Fibroblast of peridontal ligament (primary cell): ENCODE data around the gene FABP7.

Experiments
- DNase-seq: peaks from one replicate; pipeline ENCODE4 v3.0.0-alpha.2; 2010; ENCODE audit errors: extremely low read depth

The FABP7 gene

GRCh38 chr6:122758927-122759334 is 20.6 kb upstream of the FABP7 start:
- DNase-seq = no peak

- no peak for DNase-seq
Observed at GRCh38 chr6:122760330-122760729, 19.2 kb upstream of the FABP7 start.

- no peak for DNase-seq
Observed at GRCh38 chr6:122766256-122766655, 13.3 kb upstream of the FABP7 start.

GRCh38 chr6:122770835-122771601 is 8.5 kb upstream of the FABP7 start:
- DNase-seq = no peak

- DNase-seq = no peak
Observed at GRCh38 chr6:122772724-122773415, 6.6 kb upstream of the FABP7 start.

GRCh38 chr6:122775975-122776374 is 3.5 kb upstream of the FABP7 start:
- DNase-seq = no peak

GRCh38 chr6:122778302-122778701 is 1.2 kb upstream of the FABP7 start:
- no peak for DNase-seq

GRCh38 chr6:122778985-122779661 is 393 bp upstream of the FABP7 start:
- no peak for DNase-seq

GRCh38 chr6:122780114-122780513 is 598 bp downstream of the FABP7 start:
- no peak for DNase-seq

GRCh38 chr6:122781716-122782115 is 2.2 kb downstream of the FABP7 start:
- no peak for DNase-seq

GRCh38 chr6:122783401-122783800 is 3.9 kb downstream of the FABP7 start:
- no peak for DNase-seq

GRCh38 chr6:122785891-122786290 is 6.4 kb downstream of the FABP7 start:
- DNase-seq = no peak

DNA sequence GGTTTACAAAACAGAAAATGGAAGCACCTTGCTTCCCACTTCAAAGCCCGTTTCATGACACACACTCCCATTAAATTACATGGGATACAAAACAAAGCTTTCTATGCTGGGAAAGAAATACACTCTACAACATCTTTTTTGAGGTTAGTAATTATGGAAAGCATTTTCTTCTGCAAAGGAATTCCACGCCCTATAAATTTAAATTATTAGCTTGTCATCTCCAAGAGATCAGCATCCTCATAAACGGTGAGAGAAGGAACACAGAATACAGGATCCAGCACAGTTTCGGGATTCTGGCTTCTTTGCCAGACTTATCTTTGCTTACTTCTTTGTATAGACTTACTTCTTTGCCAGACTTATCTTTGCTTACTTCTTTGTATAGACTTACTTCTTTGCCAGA is 8.2 kb downstream of the FABP7 start:
- DNase-seq = no peak

DNA sequence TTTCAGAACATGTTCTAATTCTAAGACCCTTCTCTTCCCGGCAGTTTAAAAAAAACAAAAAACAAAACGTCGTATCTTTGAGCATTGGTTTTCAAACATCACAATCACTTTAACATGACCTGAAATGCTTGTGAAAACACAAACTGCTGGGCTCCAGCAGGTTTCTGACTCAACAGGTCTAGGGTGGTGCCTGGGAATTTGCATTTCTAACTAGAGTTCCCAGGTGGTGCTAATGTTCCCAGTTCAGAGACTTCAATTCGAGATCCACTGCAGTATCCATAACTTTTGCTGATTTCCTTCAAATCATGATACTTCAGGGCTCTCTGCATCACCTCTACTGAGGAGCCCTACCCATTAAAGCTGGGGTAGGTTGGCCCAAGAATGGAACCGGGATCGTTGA is 8.7 kb downstream of the FABP7 start:
- DNase-seq = no peak

- peak; percentile 95 for DNase-seq
Observed at GRCh38 chr6:122788663-122789181, 9.2 kb downstream of the FABP7 start.

- DNase-seq = peak; percentile 72
Observed at GRCh38 chr6:122789182-122790027, 9.9 kb downstream of the FABP7 start, which contains the start of gene SMPDL3A. SMPDL3A (plus strand) TSS chr6:122789258; CDS start chr6:122789347, 89 bp downstream.

- no peak for DNase-seq
Observed at GRCh38 chr6:122790028-122790422, 10.5 kb downstream of the FABP7 start.

DNA sequence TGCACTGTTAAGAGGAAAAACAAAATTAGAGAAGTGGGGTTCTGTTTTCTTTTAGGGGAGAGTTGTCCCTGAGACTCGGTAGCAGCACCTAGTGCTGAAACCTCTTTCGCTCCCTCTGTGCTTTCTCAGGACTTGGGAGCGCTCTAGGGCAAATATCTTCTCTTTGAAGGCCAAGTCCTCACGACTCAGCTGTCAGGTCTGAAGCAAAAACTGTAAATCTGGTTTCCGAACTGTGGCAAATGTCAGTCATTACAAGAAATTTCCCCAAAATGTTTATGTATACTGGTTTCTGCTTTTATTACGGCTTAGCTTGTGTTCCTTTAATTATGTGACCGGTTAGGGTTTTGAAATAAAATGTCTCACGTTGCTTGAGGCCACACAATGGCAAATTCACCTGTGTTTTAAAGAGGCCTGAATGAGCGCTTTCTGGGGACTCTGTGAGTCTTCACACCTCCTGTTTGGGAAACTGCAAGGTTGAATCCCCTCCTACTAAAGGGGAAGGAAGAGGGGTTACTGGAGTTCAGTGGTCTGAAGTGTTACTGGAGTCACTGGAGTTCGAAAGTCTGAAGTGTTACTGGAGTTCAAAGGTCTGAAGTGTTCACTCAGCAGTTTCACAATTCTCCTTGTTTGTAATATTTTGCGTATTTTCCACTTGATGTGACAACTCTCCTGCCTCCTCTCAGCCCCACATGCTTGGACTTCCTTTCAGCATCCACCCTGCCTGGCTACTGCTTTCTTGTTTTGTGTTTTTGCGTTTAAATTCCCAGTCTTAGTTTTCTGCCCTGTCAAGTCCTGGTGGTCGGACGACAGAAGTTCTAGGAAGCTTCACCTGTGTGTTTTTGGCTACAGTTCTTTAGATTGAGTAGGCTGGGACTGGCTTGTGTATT is 11.2 kb downstream of the FABP7 start:
- DNase-seq = no peak

- no peak for DNase-seq
Observed at GRCh38 chr6:122791310-122791679, 11.8 kb downstream of the FABP7 start.

DNA sequence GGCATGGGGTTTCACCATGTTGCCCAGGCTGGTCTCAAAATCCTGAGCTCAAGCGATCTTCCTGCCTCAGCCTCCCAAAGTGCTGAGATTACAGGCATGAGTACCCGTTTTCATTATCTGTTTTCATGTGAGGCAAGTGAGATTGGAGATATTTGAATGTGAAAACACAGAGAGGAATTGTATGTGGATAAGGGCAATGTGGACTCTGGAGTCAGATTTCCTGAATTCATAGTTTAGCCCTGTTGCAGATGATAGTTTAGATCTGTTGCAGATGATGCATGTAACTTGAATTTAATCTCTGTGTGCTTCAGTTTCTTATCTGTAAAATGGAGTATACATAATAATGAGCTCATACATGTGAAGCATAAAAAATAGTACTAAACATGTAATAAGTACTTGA is 13.2 kb downstream of the FABP7 start:
- no peak for DNase-seq

DNA sequence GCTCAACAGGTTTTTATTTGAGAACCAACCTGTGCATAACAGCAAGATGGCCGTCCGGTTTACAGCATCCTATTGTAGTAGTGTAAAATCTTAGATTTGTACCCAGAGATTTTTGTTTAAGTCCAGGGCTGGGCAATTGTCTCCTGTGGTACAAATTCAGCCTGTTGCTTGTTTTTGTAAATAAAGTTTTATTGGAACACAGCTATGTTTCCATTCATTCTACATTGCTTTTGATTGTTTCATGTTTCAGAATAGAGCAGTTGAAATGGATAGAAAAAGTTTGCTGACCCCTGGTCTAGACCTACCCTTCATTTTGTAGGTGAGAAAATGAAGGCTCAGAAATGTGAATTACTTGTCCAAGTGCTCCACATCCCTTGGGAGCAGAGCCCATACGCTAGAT is 18.0 kb downstream of the FABP7 start:
- DNase-seq = no peak
